ENCODE results near the gene PHLDA1.

PHLDA1 gene

DNA sequence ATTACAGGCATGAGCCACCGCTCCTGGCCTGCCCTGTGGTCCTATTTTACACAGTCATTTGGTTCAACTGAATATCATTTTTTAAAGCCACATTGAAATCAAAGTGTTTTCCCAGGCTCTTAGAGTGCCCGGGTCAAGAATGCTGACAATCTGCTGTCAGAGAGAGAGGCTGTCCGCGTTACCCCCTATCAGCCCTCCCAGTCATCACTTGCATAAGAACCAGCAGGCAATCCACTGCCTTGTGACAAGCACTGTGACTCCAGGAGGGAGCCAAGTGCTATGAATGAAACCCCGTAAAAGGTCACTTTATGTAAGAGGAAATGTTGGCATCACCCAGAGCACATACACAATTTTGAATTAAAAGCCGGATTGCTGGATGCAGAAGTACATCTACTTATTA, 13.5 kb downstream of the PHLDA1 start:
- no peak for DNase-seq (ENCODE audit: insufficient read length, low spot score)
- no peak for TF ChIP-seq POLR2A (IDR thresholded peaks at IDR 0.05; ENCODE audit: low read depth, low read length)
- peak; percentile 62 for FAIRE-seq

DNA sequence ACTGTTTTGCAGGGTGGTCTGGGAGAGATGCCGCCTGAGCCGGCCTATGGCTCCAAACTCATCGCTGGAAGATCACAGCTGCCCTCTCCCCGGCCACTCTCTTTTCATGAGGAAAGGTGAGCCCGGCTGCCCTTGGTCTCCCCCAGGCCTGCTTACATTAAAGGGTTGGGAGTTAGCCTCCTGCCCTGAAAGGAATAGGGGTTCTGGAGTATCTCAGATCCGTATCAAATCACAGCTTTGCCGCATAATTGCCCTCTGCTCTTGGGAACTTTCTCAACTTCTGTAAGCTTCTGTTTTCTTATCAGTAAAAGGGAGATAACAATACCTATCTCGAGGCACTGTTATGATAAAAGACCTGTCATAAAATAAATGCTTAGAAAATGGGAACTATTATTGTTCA, 17.6 kb downstream of the PHLDA1 start:
- FAIRE-seq: no peak
- DNase-seq (ENCODE audit: insufficient read length, low spot score): no peak
- TF ChIP-seq POLR2A (IDR thresholded peaks at IDR 0.05; ENCODE audit: low read depth, low read length): no peak

DNA sequence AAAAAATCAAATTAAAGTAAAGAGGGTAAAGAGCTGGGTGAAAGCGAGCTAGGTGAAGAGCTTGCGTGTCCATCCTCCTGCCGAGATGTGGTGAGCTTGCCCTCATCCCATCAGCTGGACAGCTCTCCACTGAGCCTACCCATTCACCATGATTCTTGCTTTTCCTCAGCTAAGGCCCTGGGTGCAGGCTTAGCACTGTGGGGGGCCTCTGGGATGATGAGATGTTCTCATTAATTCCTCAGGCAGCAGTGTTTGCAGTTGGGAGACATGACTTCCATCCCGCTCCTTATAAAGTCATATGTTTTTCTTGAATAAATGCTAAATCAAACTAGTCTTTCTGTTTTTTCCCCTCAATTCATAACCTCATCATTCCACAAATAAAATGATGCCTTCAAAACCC, 18.0 kb downstream of the PHLDA1 start:
- no peak for TF ChIP-seq POLR2A (IDR thresholded peaks at IDR 0.05; ENCODE audit: low read depth, low read length)
- no peak for DNase-seq (ENCODE audit: insufficient read length, low spot score)
- FAIRE-seq: no peak

DNA sequence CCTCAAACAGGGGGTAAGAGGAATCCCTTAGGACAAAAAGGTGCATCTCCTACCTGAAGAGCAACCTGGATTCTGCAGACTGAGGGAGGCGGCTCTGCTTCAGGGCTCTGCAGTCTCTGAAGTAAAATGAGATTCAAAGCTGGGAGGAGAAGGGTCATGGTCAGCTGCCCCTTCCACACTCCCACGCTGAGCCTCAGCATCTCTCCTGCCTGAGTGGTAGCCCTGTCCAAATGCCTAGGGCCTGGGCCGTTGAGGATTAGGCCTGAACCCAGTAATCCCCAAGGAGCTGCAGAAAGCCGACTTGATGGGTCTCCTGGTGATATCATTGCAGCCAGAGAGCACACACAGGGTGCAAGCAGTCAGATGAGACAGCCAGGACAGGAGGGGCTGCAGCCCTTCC, 18.9 kb downstream of the PHLDA1 start:
- DNase-seq (ENCODE audit: insufficient read length, low spot score) (no peak), FAIRE-seq (no peak)

DNA sequence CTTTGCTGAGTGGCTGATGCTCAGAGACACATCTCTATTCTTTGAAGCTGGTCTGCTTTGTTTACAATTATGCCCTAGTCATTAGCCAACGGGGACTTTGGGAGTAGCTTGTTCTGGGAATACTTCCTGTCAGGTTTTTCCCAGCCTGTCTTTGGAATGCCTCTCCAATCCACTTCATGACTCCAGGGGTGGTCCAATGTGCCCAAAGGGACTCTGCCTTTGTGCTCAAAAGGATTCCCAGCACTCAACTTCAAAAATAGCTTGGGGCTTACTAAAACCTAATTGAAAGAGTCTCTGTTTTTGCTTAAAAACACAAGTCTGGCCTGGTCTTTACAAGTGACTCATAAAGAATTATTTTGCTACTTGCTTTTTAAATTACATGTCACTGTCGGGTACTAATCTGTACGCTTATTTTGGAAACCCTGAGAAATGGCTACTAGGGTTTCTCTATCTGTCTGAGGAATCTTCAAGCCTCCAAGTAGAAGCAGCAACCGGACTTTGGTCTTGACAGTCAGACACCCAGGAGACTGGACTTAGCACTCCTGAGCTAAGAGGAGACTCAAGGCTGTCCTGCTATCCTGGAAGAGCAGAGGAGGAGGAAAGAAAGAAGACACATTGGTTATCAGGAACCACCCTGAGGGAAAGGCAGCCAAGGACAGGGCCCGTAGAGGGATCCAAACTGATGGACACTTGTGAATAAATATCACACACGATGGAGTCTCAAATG, 20.7 kb downstream of the PHLDA1 start:
- no peak for TF ChIP-seq POLR2A (IDR thresholded peaks at IDR 0.05; ENCODE audit: low read depth, low read length)
- DNase-seq (ENCODE audit: insufficient read length, low spot score) (no peak), FAIRE-seq (no peak)

More for the DNA sequence above, 18.9 kb downstream of the PHLDA1 start:
- no peak for TF ChIP-seq POLR2A (IDR thresholded peaks at IDR 0.05; ENCODE audit: low read depth, low read length)

DNA sequence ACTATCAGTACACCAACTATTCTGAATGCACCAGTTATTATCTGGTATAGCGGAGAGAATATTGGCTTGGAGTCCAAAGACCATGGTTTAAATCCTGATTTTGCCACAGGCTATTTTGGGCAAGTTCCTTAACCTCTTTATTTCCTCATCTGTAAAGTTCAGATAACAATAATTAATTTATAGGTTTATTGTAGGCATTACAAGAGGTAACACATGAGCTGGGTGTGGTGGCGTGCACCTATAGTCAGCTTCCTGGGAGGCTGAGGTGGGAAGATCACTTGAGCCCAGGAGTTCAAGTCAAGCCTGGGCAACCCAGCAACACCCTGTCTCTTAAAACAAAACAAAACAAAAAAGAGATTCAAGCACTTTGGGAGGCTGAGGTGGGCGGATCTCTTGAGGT, 23.1 kb downstream of the PHLDA1 start:
- DNase-seq (ENCODE audit: insufficient read length, low spot score): no peak
- no peak for TF ChIP-seq POLR2A (IDR thresholded peaks at IDR 0.05; ENCODE audit: low read depth, low read length)
- no peak for FAIRE-seq

DNA sequence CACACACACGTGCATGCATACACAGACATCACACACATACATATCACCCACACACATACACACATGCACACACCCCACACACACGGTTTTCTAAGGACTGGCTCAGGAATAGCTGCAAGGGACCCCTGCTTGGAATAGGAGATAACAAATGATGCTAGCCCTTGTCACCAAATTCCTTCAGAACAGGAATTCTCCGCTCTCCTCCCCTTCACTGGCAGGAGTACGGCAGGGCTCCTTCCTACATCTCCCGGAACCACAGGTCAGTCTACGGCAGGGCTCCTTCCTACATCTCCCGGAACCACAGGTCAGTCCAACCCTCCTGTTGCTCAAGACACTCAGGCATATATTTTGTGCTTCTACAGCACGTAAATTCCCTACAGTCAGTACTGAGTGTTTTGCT, 23.9 kb downstream of the PHLDA1 start:
- FAIRE-seq (no peak), DNase-seq (ENCODE audit: insufficient read length, low spot score) (no peak)
- TF ChIP-seq POLR2A (IDR thresholded peaks at IDR 0.05; ENCODE audit: low read depth, low read length): no peak

DNA sequence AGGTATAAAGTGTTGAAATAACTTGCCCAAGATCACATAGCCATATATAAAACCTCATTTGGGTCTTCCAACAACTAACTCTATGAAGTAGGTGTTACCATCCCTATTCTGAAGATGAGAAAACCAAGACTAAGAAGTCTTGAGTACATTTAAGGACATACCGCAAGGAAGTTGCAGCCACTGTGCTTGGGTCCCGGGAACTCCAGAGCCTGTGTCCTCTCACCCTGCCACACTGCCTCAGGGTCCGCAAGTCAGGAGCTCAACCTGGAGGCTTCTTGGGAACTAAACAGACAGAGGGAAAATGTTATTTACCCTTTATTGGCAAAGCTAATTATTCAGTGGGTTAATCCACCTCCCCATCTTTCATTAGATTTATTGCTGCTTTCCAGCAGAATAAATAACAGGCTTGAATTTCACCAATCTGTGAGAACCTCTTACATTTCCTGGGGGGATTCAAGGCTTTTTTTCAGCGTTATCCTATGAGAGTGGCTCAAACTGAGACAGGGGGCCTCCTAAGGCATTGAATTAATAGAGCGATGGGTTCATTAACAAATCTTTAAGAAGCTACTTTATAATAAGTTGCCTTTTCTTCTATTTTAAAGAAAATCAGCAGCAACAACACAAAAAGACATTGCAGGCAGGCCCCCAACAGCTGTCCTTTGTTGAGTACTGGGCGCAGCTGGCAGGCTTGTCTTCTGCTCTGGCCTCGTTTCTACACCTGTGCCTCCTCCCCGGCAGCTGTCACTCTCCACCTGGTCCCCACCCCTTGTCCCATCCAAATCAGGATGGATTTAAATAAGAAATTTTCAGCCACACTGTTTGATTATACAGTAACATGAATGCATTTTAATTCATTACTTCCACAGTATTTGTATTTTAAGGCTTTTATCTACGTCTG, 25.3 kb downstream of the PHLDA1 start:
- DNase-seq (ENCODE audit: insufficient read length, low spot score) (no peak), FAIRE-seq (no peak)
- no peak for TF ChIP-seq POLR2A (IDR thresholded peaks at IDR 0.05; ENCODE audit: low read depth, low read length)

DNA sequence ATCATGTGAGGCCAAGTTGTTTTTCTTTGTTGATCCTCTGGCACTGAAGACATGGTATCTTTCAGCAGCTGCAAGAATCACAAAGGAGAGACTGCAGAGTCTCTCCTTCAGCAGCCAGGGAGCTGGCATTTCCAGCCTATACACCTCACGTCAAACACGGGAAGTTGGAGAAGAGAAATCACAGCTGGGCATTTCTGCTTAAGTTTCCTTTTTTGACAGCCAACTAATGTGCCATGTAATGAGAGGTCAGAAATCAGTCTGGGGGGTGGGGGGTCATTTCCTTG, 28.3 kb downstream of the PHLDA1 start:
- DNase-seq (ENCODE audit: insufficient read length, low spot score) (no peak), FAIRE-seq (no peak)
- no peak for TF ChIP-seq POLR2A (IDR thresholded peaks at IDR 0.05; ENCODE audit: low read depth, low read length)

DNA sequence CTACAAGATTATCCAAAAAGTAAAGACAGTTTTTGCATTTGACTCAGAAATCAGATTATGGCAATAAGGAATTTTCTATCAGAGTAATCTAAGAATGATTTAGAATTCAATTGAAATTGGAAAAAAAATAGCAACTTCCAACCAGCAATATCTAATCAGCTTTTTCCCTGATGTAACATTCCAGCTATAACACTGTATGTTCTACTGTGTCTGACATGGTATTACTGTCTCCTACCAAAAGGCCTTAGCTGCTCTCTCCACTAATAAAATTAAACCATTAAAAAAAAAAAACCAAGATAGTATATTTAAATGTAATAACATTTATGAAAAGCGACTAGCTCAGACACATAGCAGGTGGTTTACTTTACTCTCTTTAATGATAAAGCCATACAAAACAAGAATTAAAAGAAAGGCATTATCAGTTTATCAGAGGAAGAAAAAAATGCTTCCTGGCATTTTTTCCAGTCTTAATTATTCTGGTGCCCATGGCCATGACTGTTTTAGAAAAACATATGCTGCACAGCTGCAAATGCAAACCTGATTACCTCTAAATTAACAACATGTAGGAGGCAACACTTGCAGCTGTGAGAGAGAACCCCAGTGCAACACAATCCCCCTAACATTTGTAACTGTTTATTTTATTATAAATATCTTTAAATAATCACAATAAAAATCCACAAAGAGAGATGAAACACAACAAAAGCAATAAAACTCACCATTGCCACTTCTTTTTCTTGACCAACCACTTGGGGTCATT, 28.8 kb downstream of the PHLDA1 start:
- DNase-seq (ENCODE audit: insufficient read length, low spot score) (no peak), FAIRE-seq (no peak)
- no peak for TF ChIP-seq POLR2A (IDR thresholded peaks at IDR 0.05; ENCODE audit: low read depth, low read length)

DNA sequence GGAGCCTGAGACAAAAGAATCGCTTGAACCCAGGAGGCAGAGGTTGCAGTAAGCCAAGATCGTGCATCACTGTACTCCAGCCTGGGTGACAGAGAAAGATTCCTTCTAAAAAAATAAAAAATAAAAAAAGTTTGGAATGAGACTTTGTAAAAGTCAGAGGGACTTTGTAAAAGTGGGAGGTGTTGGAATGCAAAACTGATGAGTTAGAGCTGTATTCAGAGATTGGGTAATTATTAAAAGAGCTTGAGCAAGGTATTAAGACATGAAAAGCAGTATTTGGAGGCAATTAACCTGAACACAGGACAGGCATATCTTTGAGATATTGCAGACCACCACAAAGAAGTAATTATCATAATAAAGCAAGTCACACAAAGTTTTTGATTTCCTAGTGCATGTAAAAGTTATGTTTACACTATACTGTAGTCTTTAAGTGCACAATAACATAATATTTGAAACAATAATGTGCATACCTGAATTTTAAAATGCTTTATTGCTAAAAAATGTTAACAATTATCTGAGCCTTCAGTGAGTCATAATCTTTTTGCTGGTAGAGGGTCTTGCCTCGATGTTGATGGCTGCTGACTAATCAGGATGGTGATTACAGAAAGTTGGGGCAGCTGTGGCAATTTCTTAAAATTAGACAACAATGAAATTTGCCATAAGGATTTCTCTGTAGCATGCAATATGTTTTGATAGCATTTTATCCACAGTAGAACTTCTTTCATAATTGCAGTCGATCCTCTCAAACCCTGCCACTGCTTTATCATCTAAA, 33.1 kb downstream of the PHLDA1 start:
- DNase-seq (ENCODE audit: insufficient read length, low spot score): no peak
- no peak for TF ChIP-seq POLR2A (IDR thresholded peaks at IDR 0.05; ENCODE audit: low read depth, low read length)
- no peak for FAIRE-seq

DNA sequence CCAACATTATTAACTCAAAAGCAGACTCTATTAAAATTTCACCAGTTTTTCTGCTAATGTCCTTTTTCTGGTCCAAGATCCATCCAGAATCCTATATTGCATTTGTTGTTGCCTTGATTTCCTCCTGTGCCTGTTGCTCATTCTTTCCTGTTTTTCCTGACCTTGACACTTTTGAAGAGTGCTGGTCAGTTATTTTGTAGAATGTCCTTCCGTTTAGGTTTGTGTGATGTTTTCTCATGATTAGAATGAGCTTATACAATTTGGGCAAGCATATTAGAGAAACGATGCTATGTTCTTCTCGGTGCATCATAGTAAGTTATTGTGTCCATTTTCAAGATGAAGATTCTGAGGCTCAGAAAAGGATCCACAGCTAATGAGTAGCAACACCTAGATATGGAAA, 33.9 kb downstream of the PHLDA1 start:
- DNase-seq (ENCODE audit: insufficient read length, low spot score) (no peak), FAIRE-seq (no peak)
- TF ChIP-seq POLR2A (IDR thresholded peaks at IDR 0.05; ENCODE audit: low read depth, low read length): no peak

DNA sequence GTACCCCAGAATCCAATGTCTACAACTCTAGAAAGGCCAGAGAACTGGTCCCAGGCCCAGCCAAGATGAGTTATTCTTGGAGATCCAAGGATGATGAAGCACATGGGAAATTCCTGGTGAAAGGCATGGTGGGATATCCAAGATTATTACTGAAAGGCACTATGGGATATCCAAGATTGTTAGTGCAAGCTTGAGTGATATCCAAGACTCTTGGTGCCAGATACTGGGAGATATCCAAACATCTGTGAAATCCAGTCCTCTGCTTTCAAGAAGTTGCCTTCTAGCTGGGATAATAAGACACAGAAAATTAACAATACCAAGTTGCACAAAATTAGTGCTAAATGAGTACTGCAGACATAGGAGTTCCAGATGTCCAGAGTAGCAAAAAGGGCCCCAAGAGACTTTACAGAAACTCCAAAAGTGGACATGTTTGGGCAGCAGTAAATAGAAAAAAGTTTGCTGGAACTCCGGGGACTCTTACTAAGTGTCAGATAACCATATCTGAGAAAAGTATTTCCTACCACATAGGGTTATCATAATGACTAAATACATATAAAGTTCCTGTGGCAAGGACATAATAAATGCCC, 34.6 kb downstream of the PHLDA1 start:
- DNase-seq (ENCODE audit: insufficient read length, low spot score) (no peak), FAIRE-seq (no peak)

More for the DNA sequence above, 34.6 kb downstream of the PHLDA1 start:
- no peak for TF ChIP-seq POLR2A (IDR thresholded peaks at IDR 0.05; ENCODE audit: low read depth, low read length)
